Stimulated activated CD8-positive, alpha-beta memory T cell treated with anti-CD3 and anti-CD28 coated beads, Interleukin-4, amount 100 ng/mL, for 24 hours (primary cell): Measurements from ENCODE around the gene NPHP4.

Experiments
- DNase-seq: peaks from one replicate; pipeline ENCODE4 v3.0.0-alpha.2; 2020; ENCODE audit warnings: low read depth

The NPHP4 gene

GRCh38 chr1:5989286-5989605 lies 3.0 kb downstream of the NPHP4 start:
- no peak for DNase-seq

- DNase-seq, result no peak
These were observed 3.5 kb downstream of the NPHP4 start for GRCh38 chr1:5988596-5989285.

- DNase-seq, result no peak
These were observed 6.2 kb downstream of the NPHP4 start for GRCh38 chr1:5986018-5986417.

GRCh38 chr1:5985250-5985649 lies 7.0 kb downstream of the NPHP4 start:
- no peak for DNase-seq

- DNase-seq, result no peak
These were observed 8.7 kb downstream of the NPHP4 start for GRCh38 chr1:5983361-5984103.

GRCh38 chr1:5982868-5983267 lies 9.4 kb downstream of the NPHP4 start:
- no peak for DNase-seq

GRCh38 chr1:5982276-5982675 lies 9.9 kb downstream of the NPHP4 start:
- DNase-seq, result no peak

- no peak for DNase-seq
These were observed 11.2 kb downstream of the NPHP4 start for GRCh38 chr1:5981009-5981380.

GRCh38 chr1:5980314-5981008 lies 11.8 kb downstream of the NPHP4 start:
- no peak for DNase-seq

- DNase-seq, result no peak
These were observed 12.5 kb downstream of the NPHP4 start for GRCh38 chr1:5979536-5980313.

- DNase-seq, result no peak
These were observed 13.8 kb downstream of the NPHP4 start for GRCh38 chr1:5978452-5978851.

GRCh38 chr1:5977494-5978444 lies 14.5 kb downstream of the NPHP4 start:
- no peak for DNase-seq

- DNase-seq, result no peak
These were observed 15.3 kb downstream of the NPHP4 start for GRCh38 chr1:5976726-5977493.

GRCh38 chr1:5976231-5976630 lies 16.0 kb downstream of the NPHP4 start:
- DNase-seq, result no peak

- DNase-seq, result no peak
These were observed 16.9 kb downstream of the NPHP4 start for GRCh38 chr1:5975133-5975880.

GRCh38 chr1:5974631-5975030 lies 17.6 kb downstream of the NPHP4 start:
- no peak for DNase-seq

GRCh38 chr1:5973771-5974170 lies 18.5 kb downstream of the NPHP4 start:
- DNase-seq, result no peak

- DNase-seq, result no peak
These were observed 20.1 kb downstream of the NPHP4 start for GRCh38 chr1:5972198-5972520.

- DNase-seq, result no peak
These were observed 20.6 kb downstream of the NPHP4 start for GRCh38 chr1:5971471-5972197.
